VCaP (cell line): ENCODE results near the gene TMEM91.
"Not testable (repeated sequence)": the region's sequence is repeated elsewhere in the genome, so short reads cannot be mapped to it uniquely, and the experiment has no call there.

Source experiments
- H3K27ac ChIP-seq: fragments of 450-650 bp; 2 replicates; pipeline ENCODE4 v1.5.1; 2017
- TF ChIP-seq, protein P1 (sequence below): fragments of 450-650 bp; conservative IDR thresholded peaks from 2 replicates; pipeline ENCODE4 v1.5.1; 2017; ENCODE audit warnings: mild to moderate bottlenecking, moderate library complexity

Gene TMEM91

DNA sequence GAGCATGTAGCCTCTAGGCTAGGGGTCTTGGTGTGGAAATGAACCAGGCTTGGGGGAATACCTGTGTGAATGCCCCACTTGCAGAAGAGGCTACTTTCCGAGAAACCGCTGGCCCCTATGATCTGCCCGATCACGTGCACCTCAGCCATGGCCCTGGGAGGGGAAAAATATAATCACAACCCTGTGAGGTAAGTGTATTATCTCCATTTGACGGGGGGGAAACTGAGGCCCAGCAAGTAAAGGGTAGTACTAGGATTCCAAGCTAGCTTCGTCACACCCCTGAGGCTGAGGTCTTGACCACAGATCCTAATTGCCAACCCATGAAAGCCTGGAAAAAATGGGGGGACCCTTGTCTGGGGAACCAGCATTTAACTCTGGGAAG lies 13.0 kb upstream of the TMEM91 start:
- peak overlapping the region; percentile 87 for H3K27ac ChIP-seq
- TF ChIP-seq, protein P1, sequence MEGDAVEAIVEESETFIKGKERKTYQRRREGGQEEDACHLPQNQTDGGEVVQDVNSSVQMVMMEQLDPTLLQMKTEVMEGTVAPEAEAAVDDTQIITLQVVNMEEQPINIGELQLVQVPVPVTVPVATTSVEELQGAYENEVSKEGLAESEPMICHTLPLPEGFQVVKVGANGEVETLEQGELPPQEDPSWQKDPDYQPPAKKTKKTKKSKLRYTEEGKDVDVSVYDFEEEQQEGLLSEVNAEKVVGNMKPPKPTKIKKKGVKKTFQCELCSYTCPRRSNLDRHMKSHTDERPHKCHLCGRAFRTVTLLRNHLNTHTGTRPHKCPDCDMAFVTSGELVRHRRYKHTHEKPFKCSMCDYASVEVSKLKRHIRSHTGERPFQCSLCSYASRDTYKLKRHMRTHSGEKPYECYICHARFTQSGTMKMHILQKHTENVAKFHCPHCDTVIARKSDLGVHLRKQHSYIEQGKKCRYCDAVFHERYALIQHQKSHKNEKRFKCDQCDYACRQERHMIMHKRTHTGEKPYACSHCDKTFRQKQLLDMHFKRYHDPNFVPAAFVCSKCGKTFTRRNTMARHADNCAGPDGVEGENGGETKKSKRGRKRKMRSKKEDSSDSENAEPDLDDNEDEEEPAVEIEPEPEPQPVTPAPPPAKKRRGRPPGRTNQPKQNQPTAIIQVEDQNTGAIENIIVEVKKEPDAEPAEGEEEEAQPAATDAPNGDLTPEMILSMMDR: no peak

DNA sequence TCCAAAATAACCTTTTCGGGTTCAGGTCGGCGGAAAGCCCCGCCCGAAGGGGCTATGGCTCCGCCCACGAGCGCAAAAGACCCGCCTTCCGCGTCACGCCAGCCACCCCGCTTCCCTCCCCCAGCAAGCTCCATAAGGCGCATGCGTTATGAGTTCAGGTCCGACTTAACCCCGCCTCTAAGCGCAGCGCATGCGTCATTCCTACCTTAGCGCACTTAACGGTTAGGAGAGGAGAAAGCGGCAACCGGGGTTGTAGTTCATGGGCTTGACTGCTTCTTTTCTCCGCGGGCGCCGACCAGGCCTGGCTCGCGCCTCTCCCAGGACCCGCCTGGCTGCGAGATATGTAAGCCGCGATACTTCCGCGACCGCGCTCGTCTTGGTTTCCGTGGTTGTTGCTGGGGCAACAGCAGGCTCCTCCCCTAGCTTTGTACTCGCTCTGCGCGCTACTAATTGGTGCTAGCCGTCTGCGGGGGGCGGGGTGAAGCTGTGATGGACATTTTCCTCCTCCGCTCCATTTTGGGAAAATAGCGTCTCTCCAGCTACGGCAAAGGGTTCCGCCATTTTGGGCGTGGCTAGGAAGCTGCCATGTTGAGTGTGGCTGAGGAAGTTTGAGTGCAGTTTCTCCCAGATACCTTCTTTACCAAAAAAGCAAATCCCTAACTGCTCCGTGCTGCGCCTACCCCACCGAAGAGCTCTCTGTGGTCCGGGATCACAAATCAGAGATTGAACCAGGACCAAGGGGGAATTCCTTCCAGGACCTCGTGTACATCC lies 12.4 kb upstream of the TMEM91 start, which contains the start of gene B9D2:
B9D2 (minus strand) TSS at position 397 of the 771 bp plus-strand sequence. CDS start 630 bp downstream, outside the sequence.
- TF ChIP-seq, protein P1: no peak
- H3K27ac ChIP-seq: peak within 1 kb of the TSS; percentile 87

DNA sequence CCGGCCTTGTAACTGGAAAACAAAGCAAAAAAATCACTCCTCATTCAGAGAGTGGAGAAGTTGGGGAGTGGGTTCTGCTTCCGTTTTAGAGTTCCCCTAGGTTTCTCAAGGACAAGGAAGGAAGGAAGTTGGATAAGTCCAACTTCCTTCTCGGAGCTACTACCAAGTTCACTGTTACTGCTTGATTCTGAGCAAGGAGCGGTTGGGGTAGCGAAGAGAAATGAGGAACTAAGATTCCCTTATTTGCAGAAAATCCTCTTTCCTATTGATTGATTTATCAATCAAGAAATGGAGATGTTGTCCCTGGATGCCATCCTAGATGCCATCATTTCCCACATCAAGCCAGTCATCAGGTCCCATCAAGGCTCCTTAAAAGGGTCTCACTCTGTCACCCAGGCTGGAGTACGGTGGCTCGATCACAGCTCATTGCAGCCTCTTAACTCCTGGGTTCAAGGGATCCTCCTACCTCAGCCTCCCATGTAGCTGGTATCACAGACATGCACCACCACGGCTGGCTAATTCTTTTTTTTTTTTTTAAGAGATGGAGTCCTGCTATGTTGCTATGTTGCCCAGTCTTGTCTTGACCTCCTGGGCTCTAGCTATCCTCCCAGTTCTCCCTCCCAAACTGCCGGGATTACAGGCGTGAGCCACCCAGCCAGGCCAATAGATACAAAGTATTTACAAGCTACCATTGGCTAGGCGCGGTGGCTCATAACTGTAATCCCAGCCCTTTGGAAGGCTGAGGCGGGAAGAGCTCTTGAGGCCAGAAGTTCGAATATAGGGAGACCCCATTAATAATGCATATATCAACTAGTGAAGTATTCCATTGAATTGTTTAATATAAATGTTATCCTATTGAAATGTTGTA lies 11.6 kb upstream of the TMEM91 start:
- TF ChIP-seq, protein P1: no peak

DNA sequence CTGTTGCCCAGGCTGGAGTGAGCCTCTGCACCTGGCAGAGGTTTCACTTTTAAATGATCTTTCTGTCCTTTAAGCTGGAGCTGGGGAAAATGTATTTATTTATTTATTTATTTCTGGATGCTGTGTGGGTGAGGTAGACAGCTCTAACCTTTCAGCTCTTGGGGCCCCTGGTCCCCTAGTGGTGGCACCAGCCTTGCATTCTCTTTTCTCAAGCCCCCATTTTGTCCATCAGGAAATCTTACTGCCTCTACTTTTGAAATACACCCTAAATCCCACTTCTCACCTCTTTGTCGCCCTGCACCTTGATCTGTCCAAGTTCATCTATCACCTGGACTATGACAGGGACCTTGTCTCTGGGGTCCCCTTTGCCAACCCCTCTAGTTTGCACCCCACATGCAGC lies 10.2 kb upstream of the TMEM91 start:
- no peak overlapping the region for H3K27ac ChIP-seq
- TF ChIP-seq, protein P1: no peak

More for the DNA sequence above, 11.6 kb upstream of the TMEM91 start:
- peak overlapping the region; percentile 87 for H3K27ac ChIP-seq

DNA sequence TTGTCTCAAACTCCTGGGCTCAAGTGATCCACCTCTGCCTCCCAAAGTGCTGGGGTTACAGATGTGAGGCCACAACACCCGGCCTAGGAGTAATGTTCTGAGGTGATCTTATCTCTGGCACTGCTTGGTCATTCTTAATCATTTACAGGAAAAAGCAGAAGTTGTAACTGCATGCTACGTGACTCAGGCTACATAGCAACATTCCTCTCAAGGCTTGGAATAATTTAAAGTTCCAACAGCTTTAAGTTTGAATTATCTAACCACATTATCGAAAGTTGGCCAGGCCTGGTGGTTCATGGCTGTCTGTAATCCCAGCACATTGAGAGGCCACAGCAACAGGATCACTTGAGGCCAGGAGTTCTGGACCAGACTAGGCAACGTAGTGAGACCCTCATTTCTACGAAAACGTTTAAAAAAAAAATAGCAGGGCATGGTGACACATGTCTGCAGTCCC lies 8.5 kb upstream of the TMEM91 start:
- H3K27ac ChIP-seq: no peak overlapping the region
- TF ChIP-seq, protein P1: no peak

DNA sequence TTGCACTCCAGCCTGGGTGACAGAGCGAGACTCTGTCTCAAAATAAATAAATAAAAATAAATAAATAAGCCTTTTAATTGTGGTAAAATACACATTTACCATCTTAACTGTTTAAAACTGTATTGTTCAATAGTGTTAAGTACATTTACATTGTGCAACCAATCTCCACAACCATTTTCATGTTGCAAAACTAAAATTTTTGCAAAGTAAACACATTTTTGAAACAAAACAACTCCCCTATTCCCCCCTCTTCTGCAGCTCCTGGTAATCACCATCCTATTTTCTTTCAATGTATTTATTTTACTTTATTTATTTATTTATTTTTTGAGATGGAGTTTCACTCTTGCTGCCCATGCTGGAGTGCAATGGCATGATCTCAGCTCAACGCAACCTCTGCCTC lies 6.6 kb upstream of the TMEM91 start:
- H3K27ac ChIP-seq: no peak overlapping the region
- TF ChIP-seq, protein P1: no peak

DNA sequence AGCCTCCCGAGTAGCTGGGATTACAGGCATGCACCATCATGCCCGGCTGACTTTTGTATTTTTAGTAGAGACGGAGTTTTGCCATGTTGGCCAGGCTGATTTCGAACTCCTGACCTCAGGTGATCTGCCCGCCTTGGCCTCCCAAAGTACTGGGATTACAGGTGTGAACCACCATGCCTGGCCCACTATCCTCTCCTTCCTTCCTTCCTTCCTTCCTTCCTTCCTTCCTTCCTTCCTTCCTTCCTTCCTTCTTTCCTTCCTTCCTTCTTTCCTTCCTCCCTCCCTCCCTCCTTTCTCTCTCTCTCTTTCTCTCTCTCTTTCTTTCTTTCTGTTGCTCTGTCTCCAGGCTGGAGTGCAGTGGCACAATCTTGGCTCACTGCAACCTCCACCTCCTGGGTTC lies 5.2 kb upstream of the TMEM91 start:
- not testable (repeated sequence) for H3K27ac ChIP-seq
